Neural crest cell (in vitro differentiated cells): ENCODE results near the gene CFAP20DC. TPM values are rescaled to one million over a fixed set of nuclear protein-coding genes. Genes with fewer than 3 reads are reported as not detected.
"Not testable (repeated sequence)": the region's sequence is repeated elsewhere in the genome, so short reads cannot be mapped to it uniquely, and the experiment has no call there.

ENCODE experiments used
- DNase-seq: peaks from one replicate; pipeline ENCODE4 v3.0.0; 2021; ENCODE audit warnings: low read depth, mixed read lengths, low spot score
- H3K27ac Mint-ChIP-seq: one replicate; pipeline ENCODE4 v1.8.0; 2021; ENCODE audit warnings: mild to moderate bottlenecking, mixed read lengths; ENCODE audit not compliant: unreplicated experiment
- H3K27me3 Mint-ChIP-seq: 2 replicates; pipeline ENCODE4 v1.8.0; 2021; ENCODE audit warnings: low read depth, mild to moderate bottlenecking, mixed read lengths
- H3K36me3 Mint-ChIP-seq: 2 replicates; pipeline ENCODE4 v1.8.0; 2021; ENCODE audit warnings: low read depth, mild to moderate bottlenecking, mixed read lengths
- H3K4me1 Mint-ChIP-seq: 2 replicates; pipeline ENCODE4 v1.8.0; 2021; ENCODE audit warnings: mixed read lengths
- H3K4me3 Mint-ChIP-seq: one replicate; pipeline ENCODE4 v1.8.0; 2021; ENCODE audit warnings: mild to moderate bottlenecking, mixed read lengths
- H3K9me3 Mint-ChIP-seq: 2 replicates; pipeline ENCODE4 v1.8.0; 2021; ENCODE audit warnings: mixed read lengths
- CTCF ChIP-seq: fragments of 200-600 bp; sonication (generic); conservative IDR thresholded peaks from 2 replicates; pipeline ENCODE4 v1.5.0; 2021; ENCODE audit warnings: antibody characterized with exemption, mild to moderate bottlenecking
- total RNA-seq: library from RNA; stranded (reverse); gene quantifications from 2 replicates; pipeline ENCODE4 v1.2.1, GENCODE V29; 2021

The CFAP20DC gene
- total RNA-seq, 1 donor from 2014 or later, result 10.4 TPM

DNA sequence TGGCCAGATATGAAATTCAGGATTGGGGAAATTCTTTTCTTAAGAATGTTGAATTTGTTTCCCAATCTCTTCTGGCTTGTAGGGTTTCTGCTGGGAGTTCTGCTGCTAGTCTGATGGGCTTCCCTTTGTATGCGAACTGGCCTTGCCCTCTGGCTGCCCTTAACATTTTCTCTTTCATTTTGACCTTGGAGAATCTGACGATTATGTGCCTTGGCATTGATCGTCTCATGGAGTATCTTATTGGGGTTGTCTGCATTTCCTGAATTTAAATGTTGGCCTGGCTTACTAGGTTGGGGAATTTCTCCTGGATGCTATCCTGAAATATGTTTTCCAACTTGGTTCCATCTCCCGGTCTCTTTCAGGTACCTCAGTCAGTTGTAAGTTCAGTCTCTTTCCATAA lies 152.2 kb downstream of the CFAP20DC start:
- no peak for DNase-seq
- Mint-ChIP-seq H3K36me3 (peaks cover 38% of the 10 kb centered on the region), H3K27ac (no peak overlapping the region), H3K4me3 (no peak overlapping the region), H3K9me3 (peaks cover 21% of the 10 kb centered on the region), H3K27me3 (no peaks in the 10 kb centered on the region), H3K4me1 (no peaks in the 10 kb centered on the region)
- TF ChIP-seq CTCF, result no peak

DNA sequence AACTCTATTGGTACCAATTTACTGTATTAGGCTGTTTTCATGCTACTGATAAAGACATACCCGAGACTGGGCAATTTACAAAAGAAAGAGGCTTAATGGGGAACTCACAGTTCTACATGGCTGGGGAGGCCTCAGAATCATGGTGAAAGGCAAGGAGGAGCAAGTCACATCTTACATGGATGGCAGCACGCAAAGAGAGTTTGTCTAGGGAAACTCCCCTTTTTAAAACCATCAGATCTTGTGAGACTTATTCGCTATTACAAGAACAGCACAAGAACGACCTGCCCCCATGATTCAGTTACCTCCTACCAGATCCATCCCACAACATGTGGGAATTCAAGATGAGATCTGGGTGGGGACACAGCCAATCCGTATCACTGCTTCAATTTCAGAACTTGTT lies 154.1 kb downstream of the CFAP20DC start:
- H3K27me3 Mint-ChIP-seq, H3K4me3 Mint-ChIP-seq, H3K27ac Mint-ChIP-seq, DNase-seq, H3K4me1 Mint-ChIP-seq: not testable (repeated sequence)
- Mint-ChIP-seq H3K9me3 (peaks cover 29% of the 10 kb centered on the region), H3K36me3 (peaks cover 50% of the 10 kb centered on the region)

- not testable (repeated sequence) for H3K4me1 Mint-ChIP-seq, DNase-seq, H3K27me3 Mint-ChIP-seq, H3K4me3 Mint-ChIP-seq, H3K27ac Mint-ChIP-seq
- Mint-ChIP-seq H3K36me3 (peaks cover 44% of the 10 kb centered on the region), H3K9me3 (peaks cover 29% of the 10 kb centered on the region)
These were observed 157.3 kb downstream of the CFAP20DC start for GRCh38 chr3:58892526-58892925.

DNA sequence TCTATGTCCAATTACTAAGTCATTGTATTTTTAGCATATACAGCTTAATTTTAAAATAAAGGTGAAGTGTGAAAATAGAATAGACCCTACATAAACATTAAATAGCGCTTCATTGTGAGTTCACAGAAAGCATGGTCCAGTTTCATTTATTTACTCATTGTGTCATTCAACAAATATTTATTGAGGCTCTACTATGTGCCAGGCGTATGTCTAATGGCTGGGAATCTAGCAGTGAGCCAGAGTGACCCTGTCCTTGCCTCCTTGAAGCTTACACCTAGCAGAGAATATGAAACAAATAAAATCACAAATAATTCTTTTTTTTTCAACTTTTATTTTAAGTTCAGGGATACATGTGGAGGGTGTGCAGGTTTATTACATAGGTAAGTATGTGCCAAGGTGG lies 161.7 kb downstream of the CFAP20DC start:
- Mint-ChIP-seq H3K36me3 (peaks cover 14% of the 10 kb centered on the region), H3K4me3 (no peak overlapping the region), H3K27ac (no peak overlapping the region), H3K27me3 (no peaks in the 10 kb centered on the region), H3K4me1 (no peaks in the 10 kb centered on the region), H3K9me3 (peaks cover 9% of the 10 kb centered on the region)
- DNase-seq, result no peak
- TF ChIP-seq CTCF, result no peak

- Mint-ChIP-seq H3K9me3 (no peaks in the 10 kb centered on the region), H3K27ac (no peak overlapping the region), H3K27me3 (no peaks in the 10 kb centered on the region), H3K4me3 (no peak overlapping the region), H3K36me3 (no peaks in the 10 kb centered on the region), H3K4me1 (no peaks in the 10 kb centered on the region)
- DNase-seq, result no peak
- no peak for TF ChIP-seq CTCF
These were observed 165.4 kb downstream of the CFAP20DC start for GRCh38 chr3:58884453-58884852.

- Mint-ChIP-seq H3K9me3 (no peaks in the 10 kb centered on the region), H3K36me3 (no peaks in the 10 kb centered on the region), H3K27me3 (no peaks in the 10 kb centered on the region), H3K4me1 (no peaks in the 10 kb centered on the region), H3K4me3 (no peak overlapping the region), H3K27ac (no peak overlapping the region)
- DNase-seq, result no peak
- TF ChIP-seq CTCF, result no peak
These were observed 169.6 kb downstream of the CFAP20DC start for GRCh38 chr3:58880182-58880581.

DNA sequence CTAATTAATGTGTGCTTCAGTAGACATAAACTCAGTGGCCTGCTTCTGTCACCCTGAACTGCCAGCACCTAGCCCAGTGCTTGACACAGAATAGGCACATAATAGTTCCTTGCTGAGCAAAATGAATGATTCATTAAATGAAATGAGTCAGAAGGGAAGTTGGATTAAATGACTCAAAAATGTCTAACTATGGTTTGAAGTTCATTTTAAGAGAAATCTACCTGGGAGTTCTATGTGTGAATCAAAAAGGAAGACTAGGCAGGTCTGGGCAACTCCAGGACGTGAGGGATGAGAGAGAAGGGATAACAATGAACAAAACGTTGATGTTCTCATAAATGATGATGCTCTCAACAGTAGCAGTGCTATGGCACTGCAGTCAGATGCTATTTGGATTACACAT lies 175.0 kb downstream of the CFAP20DC start:
- Mint-ChIP-seq H3K36me3 (peaks cover 2% of the 10 kb centered on the region), H3K4me3 (no peak overlapping the region), H3K4me1 (no peaks in the 10 kb centered on the region), H3K27me3 (no peaks in the 10 kb centered on the region), H3K9me3 (peaks cover 2% of the 10 kb centered on the region), H3K27ac (no peak overlapping the region)
- DNase-seq, result no peak
- no peak for TF ChIP-seq CTCF
